Osteoblast (primary cell): ENCODE measurements around the gene SLC36A1. TPM values are rescaled to one million over a fixed set of nuclear protein-coding genes. Genes with fewer than 3 reads are reported as not detected.

Experiments used
- DNase-seq: peaks from one replicate; pipeline ENCODE4 v3.0.0; 2011; ENCODE audit warnings: low spot score, mixed read lengths; ENCODE audit not compliant: insufficient read length; ENCODE audit errors: missing footprints
- H2AFZ ChIP-seq: 2 replicates; pipeline ENCODE4 v1.6.0; 2011; ENCODE audit warnings: mild to moderate bottlenecking, low read length
- H3K27ac ChIP-seq: 2 replicates; pipeline ENCODE4 v1.5.1; 2011; ENCODE audit warnings: mild to moderate bottlenecking, low read depth, low read length, moderate library complexity
- H3K27me3 ChIP-seq: 2 replicates; pipeline ENCODE4 v1.6.0; 2012; ENCODE audit warnings: mild to moderate bottlenecking, control low read depth, inconsistent platforms, low read length, moderate library complexity; ENCODE audit not compliant: insufficient read depth
- H3K36me3 ChIP-seq: 2 replicates; pipeline ENCODE4 v1.5.1; 2011; ENCODE audit warnings: mild to moderate bottlenecking, low read length, control low read depth, moderate library complexity; ENCODE audit not compliant: insufficient read depth
- H3K4me1 ChIP-seq: 2 replicates; pipeline ENCODE4 v1.5.1; 2011; ENCODE audit warnings: mild to moderate bottlenecking, low read length, control low read depth, moderate library complexity; ENCODE audit not compliant: insufficient read depth
- H3K4me2 ChIP-seq: 2 replicates; pipeline ENCODE4 v1.6.0; 2011; ENCODE audit warnings: mild to moderate bottlenecking, low read length; ENCODE audit not compliant: insufficient read depth
- H3K4me3 ChIP-seq: fragments of 200-600 bp; sonication (generic); 3 replicates; pipeline ENCODE4 v1.5.1; 2012; ENCODE audit warnings: mild to moderate bottlenecking, low read length, inconsistent platforms; ENCODE audit not compliant: insufficient read depth
- H3K79me2 ChIP-seq: 2 replicates; pipeline ENCODE4 v1.6.0; 2012; ENCODE audit warnings: mild to moderate bottlenecking, low read length, control low read depth, inconsistent platforms; ENCODE audit not compliant: insufficient read depth
- H3K9me3 ChIP-seq: 2 replicates; pipeline ENCODE4 v1.5.1; 2011; ENCODE audit warnings: low read depth, low read length, control low read depth
- H4K20me1 ChIP-seq: 2 replicates; pipeline ENCODE4 v1.6.0; 2012; ENCODE audit warnings: mild to moderate bottlenecking, low read length, control low read depth; ENCODE audit not compliant: insufficient read depth
- total RNA-seq: library from RNA; depleted of rRNA; stranded (reverse); fragments of >200 nt; gene quantifications from 2 replicates; pipeline ENCODE4 v1.2.3, GENCODE V29; 2012
- TF ChIP-seq, protein P1 (sequence below): IDR thresholded peaks from 2 replicates; pipeline ENCODE4 v1.5.1; 2011; ENCODE audit warnings: mild to moderate bottlenecking, low read depth, low read length, moderate library complexity; ENCODE audit errors: extremely low read depth

SLC36A1 gene
- total RNA-seq, 1 donor, result 19.5 TPM

DNA sequence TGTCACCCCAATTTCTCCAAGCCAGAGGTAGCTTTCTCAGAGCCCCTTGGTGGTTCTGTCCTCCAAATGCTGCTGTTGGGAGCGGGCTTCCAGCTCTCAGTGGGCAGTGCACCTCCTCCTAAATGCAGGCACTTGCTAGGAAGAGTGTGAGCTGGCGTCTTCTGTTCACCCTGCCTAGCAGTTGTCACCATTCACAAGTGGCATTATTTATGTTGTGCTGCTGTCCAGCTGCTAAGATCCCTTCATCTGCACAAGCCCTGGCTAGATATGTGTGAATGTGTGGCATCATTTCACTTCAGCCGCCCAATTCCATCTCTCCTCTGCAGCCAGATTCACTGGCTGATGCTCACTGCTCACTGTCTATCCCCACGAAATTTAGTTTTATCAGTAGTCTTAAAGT is 43.7 kb downstream of the SLC36A1 start:
- DNase-seq, result no peak
- Histone ChIP-seq H3K4me2 (no peak overlapping the region), H3K4me1 (no peaks in the 10 kb centered on the region), H3K4me3 (no peak overlapping the region), H2AFZ (no peak overlapping the region), H4K20me1 (no peaks in the 10 kb centered on the region), H3K79me2 (no peaks in the 10 kb centered on the region), H3K9me3 (no peaks in the 10 kb centered on the region), H3K27ac (no peak overlapping the region), H3K27me3 (no peaks in the 10 kb centered on the region), H3K36me3 (peaks cover 22% of the 10 kb centered on the region)
- TF ChIP-seq, protein P1, sequence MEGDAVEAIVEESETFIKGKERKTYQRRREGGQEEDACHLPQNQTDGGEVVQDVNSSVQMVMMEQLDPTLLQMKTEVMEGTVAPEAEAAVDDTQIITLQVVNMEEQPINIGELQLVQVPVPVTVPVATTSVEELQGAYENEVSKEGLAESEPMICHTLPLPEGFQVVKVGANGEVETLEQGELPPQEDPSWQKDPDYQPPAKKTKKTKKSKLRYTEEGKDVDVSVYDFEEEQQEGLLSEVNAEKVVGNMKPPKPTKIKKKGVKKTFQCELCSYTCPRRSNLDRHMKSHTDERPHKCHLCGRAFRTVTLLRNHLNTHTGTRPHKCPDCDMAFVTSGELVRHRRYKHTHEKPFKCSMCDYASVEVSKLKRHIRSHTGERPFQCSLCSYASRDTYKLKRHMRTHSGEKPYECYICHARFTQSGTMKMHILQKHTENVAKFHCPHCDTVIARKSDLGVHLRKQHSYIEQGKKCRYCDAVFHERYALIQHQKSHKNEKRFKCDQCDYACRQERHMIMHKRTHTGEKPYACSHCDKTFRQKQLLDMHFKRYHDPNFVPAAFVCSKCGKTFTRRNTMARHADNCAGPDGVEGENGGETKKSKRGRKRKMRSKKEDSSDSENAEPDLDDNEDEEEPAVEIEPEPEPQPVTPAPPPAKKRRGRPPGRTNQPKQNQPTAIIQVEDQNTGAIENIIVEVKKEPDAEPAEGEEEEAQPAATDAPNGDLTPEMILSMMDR, result no peak

DNA sequence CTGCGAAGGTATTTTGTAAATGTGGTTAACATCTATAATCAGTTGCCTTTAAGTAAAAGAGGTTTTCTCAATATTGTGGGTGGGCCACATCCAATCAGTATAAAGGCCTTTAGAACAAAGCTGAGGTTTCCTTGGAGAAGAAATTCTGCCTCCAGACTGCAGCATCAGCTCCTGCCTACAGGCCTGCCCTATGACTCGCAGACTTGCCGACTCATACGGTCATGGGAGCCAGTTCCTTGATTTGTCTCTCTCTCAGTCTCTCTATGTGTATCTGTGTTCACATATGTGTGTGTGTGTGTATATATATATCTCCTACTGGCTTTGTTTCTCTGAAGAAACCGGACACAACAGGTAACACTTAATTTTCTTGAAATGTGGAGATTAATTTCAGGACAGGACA is 45.3 kb downstream of the SLC36A1 start:
- Histone ChIP-seq H3K4me1 (no peaks in the 10 kb centered on the region), H4K20me1 (no peaks in the 10 kb centered on the region), H3K4me2 (no peak overlapping the region), H3K27ac (no peak overlapping the region), H3K9me3 (no peaks in the 10 kb centered on the region), H3K36me3 (peaks cover 19% of the 10 kb centered on the region), H3K27me3 (no peaks in the 10 kb centered on the region), H2AFZ (no peak overlapping the region), H3K4me3 (no peak overlapping the region), H3K79me2 (no peaks in the 10 kb centered on the region)
- no peak for DNase-seq
- TF ChIP-seq, protein P1, result no peak

DNA sequence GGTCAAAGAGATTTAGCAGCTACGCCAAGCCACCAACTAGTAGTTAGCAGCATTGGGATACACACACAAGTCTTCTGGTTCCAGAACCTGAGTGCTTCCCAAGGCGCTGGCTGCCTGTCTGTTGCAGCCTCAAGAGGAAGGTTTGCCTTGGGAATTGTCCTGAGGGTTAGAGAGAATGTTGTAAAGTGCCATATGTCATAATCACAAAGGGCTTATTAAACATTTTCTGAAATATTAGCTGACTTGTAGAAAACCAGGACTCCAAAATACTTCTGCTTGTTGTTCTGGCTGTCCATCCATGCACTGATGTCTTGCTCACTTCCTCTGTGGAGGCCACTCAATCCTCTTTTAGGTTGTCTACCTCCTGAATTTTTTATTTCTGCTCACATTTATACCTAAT is 46.3 kb downstream of the SLC36A1 start:
- DNase-seq, result no peak
- no peaks in the 10 kb centered on the region for H3K79me2 ChIP-seq

DNA sequence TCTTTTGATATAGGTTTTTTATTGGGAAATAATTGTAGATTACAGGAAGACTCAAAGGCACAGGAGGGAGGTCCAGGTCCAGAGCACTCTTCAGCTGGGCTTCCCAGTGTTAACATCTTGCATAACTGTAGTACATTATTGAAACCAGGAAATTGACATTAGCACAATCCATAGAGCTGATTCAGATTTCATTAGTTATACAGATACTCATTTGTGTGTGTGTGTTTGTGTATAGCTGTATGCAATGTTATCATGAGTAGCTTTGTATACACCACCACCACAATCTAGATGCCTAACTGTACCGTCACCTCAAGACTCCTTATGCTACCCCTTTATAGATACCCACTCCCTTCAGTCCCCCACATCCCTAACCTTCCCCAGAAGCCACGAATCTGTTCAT is 47.9 kb downstream of the SLC36A1 start:
- Histone ChIP-seq H3K4me1 (no peaks in the 10 kb centered on the region), H4K20me1 (no peaks in the 10 kb centered on the region), H3K79me2 (no peaks in the 10 kb centered on the region), H3K27me3 (no peaks in the 10 kb centered on the region), H3K27ac (no peak overlapping the region), H3K9me3 (no peaks in the 10 kb centered on the region), H3K4me3 (no peak overlapping the region), H3K4me2 (no peak overlapping the region), H3K36me3 (peaks cover 9% of the 10 kb centered on the region), H2AFZ (no peak overlapping the region)
- DNase-seq, result no peak
- TF ChIP-seq, protein P1, result no peak

More for the DNA sequence above, 46.3 kb downstream of the SLC36A1 start:
- H4K20me1 ChIP-seq, result no peaks in the 10 kb centered on the region
- no peaks in the 10 kb centered on the region for H3K27me3 ChIP-seq
- H3K4me2 ChIP-seq, result no peak overlapping the region
- TF ChIP-seq, protein P1, result no peak
- no peaks in the 10 kb centered on the region for H3K4me1 ChIP-seq
- no peak overlapping the region for H3K4me3 ChIP-seq
- no peak overlapping the region for H3K27ac ChIP-seq
- no peaks in the 10 kb centered on the region for H3K9me3 ChIP-seq
- H2AFZ ChIP-seq, result no peak overlapping the region
- H3K36me3 ChIP-seq, result peaks cover 19% of the 10 kb centered on the region
